Trophoblast cell (in vitro differentiated cells and primary cell): ENCODE measurements around the gene MPHOSPH8.
"Not testable (repeated sequence)": the region's sequence is repeated elsewhere in the genome, so short reads cannot be mapped to it uniquely, and the experiment has no call there.

Source experiments
- DNase-seq, 2 donors: peaks; one replicate each; pipeline ENCODE4 v3.0.0-alpha.2; 2016
- H2AFZ ChIP-seq: 2 replicates; pipeline ENCODE4 v1.6.1; 2013; ENCODE audit warnings: low read length, moderate library complexity, mild to moderate bottlenecking; ENCODE audit not compliant: insufficient read depth, poor library complexity
- H2AK5ac ChIP-seq: 2 replicates; pipeline ENCODE4 v1.6.1; 2013; ENCODE audit warnings: mild to moderate bottlenecking, low read length
- H2BK120ac ChIP-seq: 2 replicates; pipeline ENCODE4 v1.6.1; 2013; ENCODE audit warnings: low read length, mild to moderate bottlenecking, moderate library complexity; ENCODE audit not compliant: insufficient read depth, poor library complexity
- H2BK12ac ChIP-seq: 2 replicates; pipeline ENCODE4 v1.6.1; 2013; ENCODE audit warnings: mild to moderate bottlenecking, low read length, moderate library complexity
- H2BK5ac ChIP-seq: 2 replicates; pipeline ENCODE4 v1.6.1; 2013; ENCODE audit warnings: low read length, low read depth, moderate library complexity, mild to moderate bottlenecking; ENCODE audit not compliant: poor library complexity
- H3K14ac ChIP-seq: 2 replicates; pipeline ENCODE4 v1.6.1; 2013; ENCODE audit warnings: mild to moderate bottlenecking, low read length
- H3K18ac ChIP-seq: 2 replicates; pipeline ENCODE4 v1.6.1; 2013; ENCODE audit warnings: mild to moderate bottlenecking, low read length
- H3K23ac ChIP-seq: 2 replicates; pipeline ENCODE4 v1.6.1; 2013; ENCODE audit warnings: low read length
- H3K27ac ChIP-seq: 2 replicates; pipeline ENCODE4 v1.5.1; 2013; ENCODE audit warnings: low read depth, mild to moderate bottlenecking, inconsistent platforms, low read length, moderate library complexity
- H3K27me3 ChIP-seq: 2 replicates; pipeline ENCODE4 v1.6.1; 2013; ENCODE audit warnings: inconsistent platforms, mild to moderate bottlenecking, low read length, moderate library complexity; ENCODE audit not compliant: insufficient read depth
- H3K36me3 ChIP-seq, 2 experiments: 1 replicate in 1 of 2; 2 replicates in 1 of 2; pipeline ENCODE4 v1.6.1; 2013; ENCODE audit warnings: low read length in 2 of 2, mild to moderate bottlenecking in 2 of 2, moderate library complexity in 1 of 2; ENCODE audit not compliant: insufficient read depth in 2 of 2, control insufficient read depth in 1 of 2
- H3K4ac ChIP-seq: 2 replicates; pipeline ENCODE4 v1.6.1; 2013; ENCODE audit warnings: low read depth, mild to moderate bottlenecking, low read length, moderate library complexity
- H3K4me1 ChIP-seq, 2 experiments: 1 replicate in 1 of 2; 2 replicates in 1 of 2; pipeline ENCODE4 v1.6.1; 2013; ENCODE audit warnings: low read length in 2 of 2, mild to moderate bottlenecking in 2 of 2, moderate library complexity in 1 of 2; ENCODE audit not compliant: insufficient read depth in 2 of 2, control insufficient read depth in 1 of 2
- H3K4me2 ChIP-seq: 2 replicates; pipeline ENCODE4 v1.6.1; 2013; ENCODE audit warnings: inconsistent platforms, mild to moderate bottlenecking, low read length, moderate library complexity
- H3K4me3 ChIP-seq: 2 replicates; pipeline ENCODE4 v1.5.1; 2013; ENCODE audit warnings: mild to moderate bottlenecking, low read depth, low read length, inconsistent platforms
- H3K79me1 ChIP-seq: one replicate; pipeline ENCODE4 v1.6.1; 2013; ENCODE audit warnings: low read length
- H3K79me2 ChIP-seq: 2 replicates; pipeline ENCODE4 v1.6.1; 2013; ENCODE audit warnings: low read length, mild to moderate bottlenecking; ENCODE audit not compliant: control insufficient read depth, insufficient read depth, poor library complexity
- H3K9ac ChIP-seq: 2 replicates; pipeline ENCODE4 v1.6.1; 2013; ENCODE audit warnings: mild to moderate bottlenecking, low read length
- H3K9me3 ChIP-seq: 2 replicates; pipeline ENCODE4 v1.6.1; 2013; ENCODE audit warnings: low read depth, mild to moderate bottlenecking, control low read depth, inconsistent platforms, low read length; ENCODE audit not compliant: insufficient read depth
- H4K12ac ChIP-seq: 2 replicates; pipeline ENCODE4 v1.6.1; 2013; ENCODE audit warnings: low read depth, mild to moderate bottlenecking, low read length, moderate library complexity
- H4K8ac ChIP-seq: 2 replicates; pipeline ENCODE4 v1.6.1; 2013; ENCODE audit warnings: low read depth, mild to moderate bottlenecking, low read length, moderate library complexity
- H4K91ac ChIP-seq: one replicate; pipeline ENCODE4 v1.6.1; 2013; ENCODE audit warnings: low read depth, mild to moderate bottlenecking, low read length, moderate library complexity
- WGBS: extraction: QIAGEN DNeasy Blood & Tissue Kit; methylation state at CpG from one replicate; pipeline ENCODE4 v1.1.7; 2013; ENCODE audit warnings: missing lambda C conversion rate; ENCODE audit not compliant: insufficient read length, insufficient coverage; ENCODE audit errors: extremely low coverage; 5-methylcytosine and 5-hydroxymethylcytosine counted together

The MPHOSPH8 gene

GRCh38 chr13:19632915-19633478 is 462 bp upstream of the MPHOSPH8 start:
- Histone ChIP-seq H3K27ac (peak overlapping the region; percentile 13), H2BK5ac (no peak overlapping the region)
- no peak for DNase-seq

GRCh38 chr13:19634256-19634740 is 839 bp downstream of the MPHOSPH8 start:
- peaks cover 1 to 2% of the 10 kb centered on the region in 2 experiments for H3K36me3 ChIP-seq
- H3K18ac ChIP-seq, result peak overlapping the region; percentile 39
- H3K9ac ChIP-seq, result peak overlapping the region; percentile 84
- WGBS, result no CpG with 5 or more reads among the region's 12 CpGs
- H2AFZ ChIP-seq, result peak overlapping the region; percentile 8
- DNase-seq, result peak; percentile 72 to 83
- H3K4me1 ChIP-seq, result peaks cover 2% of the 10 kb centered on the region in 2 experiments
- H3K79me2 ChIP-seq, result peaks cover 3% of the 10 kb centered on the region
- no peak overlapping the region for H3K27ac ChIP-seq
- H3K9me3 ChIP-seq, result peaks cover 3% of the 10 kb centered on the region
- peak overlapping the region; percentile 1 for H2BK5ac ChIP-seq
- no peak overlapping the region for H2BK12ac ChIP-seq
- no peak overlapping the region for H3K14ac ChIP-seq
- H3K4me3 ChIP-seq, result peak overlapping the region; percentile 95
- H4K8ac ChIP-seq, result no peak overlapping the region
- peaks cover 9% of the 10 kb centered on the region for H3K79me1 ChIP-seq
- peak overlapping the region; percentile 25 for H3K4ac ChIP-seq
- no peak overlapping the region for H2AK5ac ChIP-seq
- no peak overlapping the region for H2BK120ac ChIP-seq
- H3K27me3 ChIP-seq, result no peaks in the 10 kb centered on the region
- H4K12ac ChIP-seq, result no peak overlapping the region
- no peak overlapping the region for H3K23ac ChIP-seq
- peak overlapping the region; percentile 85 for H3K4me2 ChIP-seq
- H4K91ac ChIP-seq, result peak overlapping the region; percentile 21

More at GRCh38 chr13:19632915-19633478, 462 bp upstream of the MPHOSPH8 start:
- Histone ChIP-seq H3K18ac (peak overlapping the region; percentile 42), H4K12ac (peak overlapping the region; percentile 64), H2AFZ (peak overlapping the region; percentile 53), H3K79me1 (peaks cover 9% of the 10 kb centered on the region), H2BK12ac (no peak overlapping the region), H4K91ac (peak overlapping the region; percentile 63), H3K9me3 (peaks cover 3% of the 10 kb centered on the region), H3K4me3 (peak overlapping the region; percentile 80), H3K9ac (peak overlapping the region; percentile 79), H3K36me3 (peaks cover 1 to 2% of the 10 kb centered on the region in 2 experiments), H3K23ac (no peak overlapping the region), H2AK5ac (no peak overlapping the region), H3K4me2 (peak overlapping the region; percentile 80), H3K4me1 (no peaks in the 10 kb centered on the region), H3K4ac (no peak overlapping the region), H3K27me3 (no peaks in the 10 kb centered on the region), H3K79me2 (peaks cover 3% of the 10 kb centered on the region), H2BK120ac (peak overlapping the region; percentile 35), H3K14ac (peak overlapping the region; percentile 29), H4K8ac (peak overlapping the region; percentile 87)
- no CpG with 5 or more reads among the region's 25 CpGs for WGBS

- H3K9me3 ChIP-seq, H3K36me3 ChIP-seq, H3K27ac ChIP-seq, H2AFZ ChIP-seq, H3K14ac ChIP-seq, DNase-seq, H3K79me1 ChIP-seq, H3K27me3 ChIP-seq, H3K4me3 ChIP-seq, H2BK5ac ChIP-seq, H3K9ac ChIP-seq, H3K23ac ChIP-seq, H3K4me2 ChIP-seq, H3K18ac ChIP-seq, H3K79me2 ChIP-seq, H2BK12ac ChIP-seq, H3K4me1 ChIP-seq, H4K91ac ChIP-seq, H2BK120ac ChIP-seq, H4K12ac ChIP-seq, H4K8ac ChIP-seq, H2AK5ac ChIP-seq: not testable (repeated sequence)
- H3K4ac ChIP-seq, result peak overlapping the region; percentile 24
- WGBS, result no CpG with 5 or more reads among the region's 7 CpGs
These were observed 2.5 kb downstream of the MPHOSPH8 start for GRCh38 chr13:19635926-19636325.

GRCh38 chr13:19643652-19644051 is 10.2 kb downstream of the MPHOSPH8 start:
- Histone ChIP-seq H3K4me1 (peaks cover 2 to 5% of the 10 kb centered on the region in 2 experiments), H2BK5ac (no peak overlapping the region), H3K4me2 (no peak overlapping the region), H3K18ac (no peak overlapping the region), H3K9me3 (peaks cover 1% of the 10 kb centered on the region), H3K27me3 (no peaks in the 10 kb centered on the region), H2AK5ac (no peak overlapping the region), H2AFZ (no peak overlapping the region), H3K79me1 (no peaks in the 10 kb centered on the region), H4K12ac (no peak overlapping the region), H3K79me2 (no peaks in the 10 kb centered on the region), H3K9ac (no peak overlapping the region), H4K8ac (no peak overlapping the region), H3K23ac (no peak overlapping the region), H2BK12ac (no peak overlapping the region), H3K4ac (no peak overlapping the region), H3K4me3 (no peak overlapping the region), H3K14ac (no peak overlapping the region), H3K27ac (no peak overlapping the region), H3K36me3 (peaks cover 8 to 13% of the 10 kb centered on the region in 2 experiments), H2BK120ac (no peak overlapping the region), H4K91ac (no peak overlapping the region)
- no peak for DNase-seq
- no CpG with 5 or more reads among the region's 3 CpGs for WGBS
